Osteocyte (in vitro differentiated cells): ENCODE measurements around the gene KCTD10. TPM values are rescaled to one million over a fixed set of nuclear protein-coding genes. Genes with fewer than 3 reads are reported as not detected.

Experiments
- DNase-seq: peaks from one replicate; pipeline ENCODE4 v3.0.0; 2021; ENCODE audit warnings: mixed read lengths; ENCODE audit not compliant: unreplicated experiment; ENCODE audit errors: extremely low spot score
- H3K27ac Mint-ChIP-seq: one replicate; pipeline ENCODE4 v1.8.0; 2021; ENCODE audit warnings: mild to moderate bottlenecking, mixed read lengths; ENCODE audit not compliant: unreplicated experiment
- H3K27me3 Mint-ChIP-seq: one replicate; pipeline ENCODE4 v1.8.0; 2021; ENCODE audit warnings: mixed read lengths; ENCODE audit not compliant: unreplicated experiment
- H3K36me3 Mint-ChIP-seq: one replicate; pipeline ENCODE4 v1.8.0; 2021; ENCODE audit warnings: mixed read lengths; ENCODE audit not compliant: unreplicated experiment
- H3K4me1 Mint-ChIP-seq: one replicate; pipeline ENCODE4 v1.8.0; 2021; ENCODE audit warnings: mixed read lengths; ENCODE audit not compliant: unreplicated experiment
- H3K4me3 Mint-ChIP-seq: one replicate; pipeline ENCODE4 v1.8.0; 2021; ENCODE audit warnings: mild to moderate bottlenecking, moderate library complexity, mixed read lengths; ENCODE audit not compliant: unreplicated experiment
- H3K9me3 Mint-ChIP-seq: one replicate; pipeline ENCODE4 v1.8.0; 2021; ENCODE audit warnings: mixed read lengths; ENCODE audit not compliant: unreplicated experiment
- total RNA-seq: library from RNA; stranded (reverse); gene quantifications from 2 replicates; pipeline ENCODE4 v1.2.1, GENCODE V29; 2021
- TF ChIP-seq, protein P1 (sequence below): fragments of 200-600 bp; sonication (generic); IDR thresholded peaks from 2 replicates; pipeline ENCODE4 v1.5.0; 2021; ENCODE audit warnings: antibody characterized with exemption, mild to moderate bottlenecking, moderate library complexity

The KCTD10 gene
- total RNA-seq, 1 donor from 2014 or later, result 43.1 TPM

DNA sequence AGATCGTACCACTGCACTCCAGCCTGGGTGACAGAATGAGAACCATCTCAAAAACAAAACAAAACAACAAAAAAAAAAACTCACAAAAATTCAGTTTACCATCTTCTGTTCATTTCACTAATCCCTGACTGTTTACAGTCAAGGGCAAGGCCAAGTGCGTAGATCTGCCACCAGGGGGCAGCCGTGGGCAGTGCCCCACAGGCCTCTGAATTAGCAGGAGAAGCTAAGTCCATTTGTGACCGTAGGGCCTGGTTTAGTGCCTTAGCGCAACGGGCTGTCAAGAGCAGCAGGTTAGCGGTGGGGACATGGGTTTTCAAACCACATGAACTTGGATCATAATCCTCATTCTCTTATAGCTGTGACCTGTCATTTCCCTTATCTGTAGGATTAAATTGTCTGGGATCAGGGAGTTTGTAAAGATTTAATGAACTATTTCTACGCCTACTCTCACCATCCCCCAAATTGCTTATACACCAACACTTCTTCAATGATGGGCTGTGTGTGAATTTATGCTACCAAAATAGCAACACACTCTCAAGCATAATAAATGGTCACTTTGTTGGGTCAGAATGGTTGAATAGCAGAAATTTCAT is 49.0 kb downstream of the KCTD10 start:
- peaks cover 25% of the 10 kb centered on the region for H3K27me3 Mint-ChIP-seq
- no peaks in the 10 kb centered on the region for H3K36me3 Mint-ChIP-seq
- peak; percentile 92 for DNase-seq
- no peak overlapping the region for H3K27ac Mint-ChIP-seq
- no peaks in the 10 kb centered on the region for H3K9me3 Mint-ChIP-seq
- TF ChIP-seq, protein P1, sequence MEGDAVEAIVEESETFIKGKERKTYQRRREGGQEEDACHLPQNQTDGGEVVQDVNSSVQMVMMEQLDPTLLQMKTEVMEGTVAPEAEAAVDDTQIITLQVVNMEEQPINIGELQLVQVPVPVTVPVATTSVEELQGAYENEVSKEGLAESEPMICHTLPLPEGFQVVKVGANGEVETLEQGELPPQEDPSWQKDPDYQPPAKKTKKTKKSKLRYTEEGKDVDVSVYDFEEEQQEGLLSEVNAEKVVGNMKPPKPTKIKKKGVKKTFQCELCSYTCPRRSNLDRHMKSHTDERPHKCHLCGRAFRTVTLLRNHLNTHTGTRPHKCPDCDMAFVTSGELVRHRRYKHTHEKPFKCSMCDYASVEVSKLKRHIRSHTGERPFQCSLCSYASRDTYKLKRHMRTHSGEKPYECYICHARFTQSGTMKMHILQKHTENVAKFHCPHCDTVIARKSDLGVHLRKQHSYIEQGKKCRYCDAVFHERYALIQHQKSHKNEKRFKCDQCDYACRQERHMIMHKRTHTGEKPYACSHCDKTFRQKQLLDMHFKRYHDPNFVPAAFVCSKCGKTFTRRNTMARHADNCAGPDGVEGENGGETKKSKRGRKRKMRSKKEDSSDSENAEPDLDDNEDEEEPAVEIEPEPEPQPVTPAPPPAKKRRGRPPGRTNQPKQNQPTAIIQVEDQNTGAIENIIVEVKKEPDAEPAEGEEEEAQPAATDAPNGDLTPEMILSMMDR, result peak; percentile 98
- H3K4me1 Mint-ChIP-seq, result no peaks in the 10 kb centered on the region
- no peak overlapping the region for H3K4me3 Mint-ChIP-seq

DNA sequence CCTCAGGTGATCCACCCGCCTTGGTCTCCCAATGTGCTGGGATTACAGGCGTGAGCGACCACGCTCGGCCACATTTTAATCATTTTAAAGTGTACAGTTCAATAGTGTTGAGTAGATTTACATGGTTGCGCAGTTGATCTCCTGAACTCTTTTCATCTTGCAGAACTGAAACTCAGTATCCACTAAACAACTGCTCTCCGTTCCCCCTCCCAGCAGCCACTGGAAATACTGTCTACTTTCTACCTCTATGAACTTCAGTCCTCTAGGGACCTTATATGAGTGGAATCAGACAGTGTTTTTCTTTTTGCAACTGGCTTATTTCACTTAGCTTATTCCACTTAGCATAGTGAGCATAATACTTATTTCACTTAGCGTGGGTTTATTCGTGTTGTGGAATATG is 53.7 kb downstream of the KCTD10 start:
- no peak overlapping the region for H3K27ac Mint-ChIP-seq
- no peak for DNase-seq
- no peaks in the 10 kb centered on the region for H3K9me3 Mint-ChIP-seq
- H3K4me3 Mint-ChIP-seq, result no peak overlapping the region
- no peaks in the 10 kb centered on the region for H3K36me3 Mint-ChIP-seq
- TF ChIP-seq, protein P1, result no peak
- H3K4me1 Mint-ChIP-seq, result no peaks in the 10 kb centered on the region
- H3K27me3 Mint-ChIP-seq, result peaks cover 47% of the 10 kb centered on the region

DNA sequence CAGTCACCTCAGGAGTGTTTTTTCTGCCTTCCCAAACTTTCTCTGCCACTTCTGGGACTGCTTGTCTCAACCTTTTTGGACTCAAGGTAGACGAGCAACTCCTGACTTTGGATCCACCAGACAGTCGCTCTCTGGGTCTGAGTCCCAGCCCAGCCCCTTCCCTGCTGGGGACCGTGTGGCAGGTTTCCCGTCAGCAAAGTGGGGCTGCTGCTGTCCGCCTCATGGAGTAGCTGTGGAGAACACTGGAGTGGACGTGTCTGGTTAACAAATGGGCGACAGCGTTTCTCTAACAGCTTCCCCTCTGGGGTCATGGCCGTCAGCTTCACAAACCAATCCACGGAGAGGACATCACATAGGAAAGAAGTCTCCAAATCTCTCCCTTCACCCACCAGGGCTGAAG is 54.8 kb downstream of the KCTD10 start:
- DNase-seq, result no peak

DNA sequence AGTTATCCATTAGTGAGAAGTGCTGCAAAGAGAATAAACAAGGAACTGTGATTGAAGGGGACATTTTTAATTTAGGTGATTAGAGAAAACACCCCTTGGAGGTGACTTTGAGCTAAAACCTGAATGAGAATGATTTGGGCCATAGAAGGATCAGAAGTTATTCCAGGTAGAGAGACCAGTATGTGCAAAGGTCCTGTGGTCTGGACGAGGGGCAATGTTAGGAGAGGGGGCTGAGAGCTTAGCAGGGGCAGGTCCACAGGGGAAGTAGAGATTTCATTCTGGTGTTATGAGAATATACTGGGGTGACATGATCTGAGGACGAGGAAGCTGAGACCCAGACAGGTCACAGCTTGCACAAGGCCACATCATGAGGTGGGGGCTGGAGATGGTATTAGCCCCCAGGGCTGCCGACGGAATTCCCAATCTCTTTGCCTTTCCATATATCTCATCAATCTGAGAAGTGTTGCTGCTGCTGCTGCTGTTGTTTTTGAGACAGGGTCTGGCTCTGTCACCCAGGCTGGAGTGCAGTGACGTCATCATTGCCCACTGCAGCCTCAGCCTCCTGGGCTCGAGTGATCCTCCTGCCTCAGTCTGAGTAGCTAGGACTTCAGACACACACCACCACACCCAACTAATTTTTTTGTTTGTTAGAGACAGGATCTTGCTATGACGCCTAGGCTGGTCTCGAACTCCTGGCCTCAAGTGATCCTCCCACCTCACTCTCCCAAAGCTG is 55.6 kb downstream of the KCTD10 start:
- H3K9me3 Mint-ChIP-seq, result no peaks in the 10 kb centered on the region

More for the DNA sequence above, 54.8 kb downstream of the KCTD10 start:
- Mint-ChIP-seq H3K27me3 (peaks cover 52% of the 10 kb centered on the region), H3K36me3 (no peaks in the 10 kb centered on the region), H3K4me3 (no peak overlapping the region), H3K4me1 (no peaks in the 10 kb centered on the region), H3K9me3 (no peaks in the 10 kb centered on the region), H3K27ac (no peak overlapping the region)
- TF ChIP-seq, protein P1, result no peak

More for the DNA sequence above, 55.6 kb downstream of the KCTD10 start:
- TF ChIP-seq, protein P1, result no peak
- no peak overlapping the region for H3K4me3 Mint-ChIP-seq
- H3K27me3 Mint-ChIP-seq, result peaks cover 52% of the 10 kb centered on the region
- DNase-seq, result no peak
- no peaks in the 10 kb centered on the region for H3K4me1 Mint-ChIP-seq
- no peaks in the 10 kb centered on the region for H3K36me3 Mint-ChIP-seq
- H3K27ac Mint-ChIP-seq, result no peak overlapping the region
